Psoas muscle (tissue), 8 donors: ENCODE results near the gene NUCKS1. TPM values are rescaled to one million over a fixed set of nuclear protein-coding genes. Genes with fewer than 3 reads are reported as not detected.

ENCODE experiments used
- ATAC-seq, 4 donors: fragments of 200-7000 bp; cut with Tn5 transposase; one replicate each; pipeline ENCODE4 v1.9.1; 2020; ENCODE audit warnings: moderate library complexity in 3 of 4, mild to moderate bottlenecking in 2 of 4
- DNase-seq, 2 donors: peaks; one replicate each; pipeline ENCODE4 v3.0.0-alpha.2; 2020
- H3K27ac ChIP-seq: fragments of 200-600 bp; one replicate; pipeline ENCODE4 v1.8.0; 2022
- H3K27me3 ChIP-seq, 3 donors: fragments of 200-600 bp in 1 of 3; one replicate each; pipeline versions ENCODE4 v1.6.1 to v1.8.0; 2013 to 2022; ENCODE audit warnings: low read length in 2 of 3, mild to moderate bottlenecking in 2 of 3, moderate library complexity in 1 of 3; ENCODE audit not compliant: insufficient read depth in 3 of 3
- H3K36me3 ChIP-seq, 2 donors: fragments of 200-600 bp in 1 of 2; one replicate each; pipeline versions ENCODE4 v1.6.1 to v1.8.0; 2013 to 2022; ENCODE audit warnings: low read depth in 1 of 2, mild to moderate bottlenecking in 1 of 2, moderate library complexity in 1 of 2; ENCODE audit not compliant: insufficient read depth in 1 of 2
- H3K4me1 ChIP-seq: fragments of 200-600 bp; one replicate; pipeline ENCODE4 v1.8.0; 2022
- H3K4me3 ChIP-seq: fragments of 200-600 bp; one replicate; pipeline ENCODE4 v1.8.0; 2022; ENCODE audit warnings: mild to moderate bottlenecking
- H3K9me3 ChIP-seq: fragments of 200-600 bp; one replicate; pipeline ENCODE4 v1.8.0; 2022
- WGBS, 3 donors: extraction: QIAGEN DNeasy Blood & Tissue Kit; methylation state at CpG; one replicate each; pipeline versions ENCODE4 v1.1.6 to v1.1.7; 2013; 5-methylcytosine and 5-hydroxymethylcytosine counted together
- intact Hi-C, 2 donors: fragments of 100-400 bp; cut with DNase I; formaldehyde crosslinking; loops; one replicate each; pipeline versions ENCODE4 v1.11.0 to v1.14.2; 2022
- polyA plus RNA-seq, 3 donors: library from polyadenylated mRNA; stranded (reverse); fragments of 200-250 nt; gene quantifications; one replicate each; pipeline ENCODE4 v1.2.3, GENCODE V29; 2013
- total RNA-seq, 4 donors: library from RNA; stranded (reverse); fragmentation: NEBNext Ultra II Directional in 2 of 4; extraction: Animal tissue kit (Norgen Biotek cat#: 25700) in 2 of 4; gene quantifications; one replicate each; pipeline versions ENCODE4 v1.2.1 to v1.2.4, GENCODE V29; 2021 to 2023
- TF ChIP-seq, protein P1 (sequence below): fragments of 200-600 bp; IDR thresholded peaks from one replicate; pipeline ENCODE4 v1.8.0; 2022; ENCODE audit warnings: antibody characterized with exemption
- donor health status: healthy with polysubstance abuse.
- donor health status: DM: no; HTN: no; CAD: no; lungs with moderate emphysema.
- donor health status: Bipolar disorder and iron deficiency.
- donor health status: healthy.
- donor health status: DM: yes; HTN: yes; CAD: no.
- donor health status: DM: no; HTN: no; CAD: no.
- donor health status: DM: no; HTN: no; CAD: no.
- donor health status: DM: yes; HTN: yes; CAD: no.

Gene NUCKS1
- total and polyA plus RNA-seq, 7 donors, result 28.3 to 174 (median 140) TPM

DNA sequence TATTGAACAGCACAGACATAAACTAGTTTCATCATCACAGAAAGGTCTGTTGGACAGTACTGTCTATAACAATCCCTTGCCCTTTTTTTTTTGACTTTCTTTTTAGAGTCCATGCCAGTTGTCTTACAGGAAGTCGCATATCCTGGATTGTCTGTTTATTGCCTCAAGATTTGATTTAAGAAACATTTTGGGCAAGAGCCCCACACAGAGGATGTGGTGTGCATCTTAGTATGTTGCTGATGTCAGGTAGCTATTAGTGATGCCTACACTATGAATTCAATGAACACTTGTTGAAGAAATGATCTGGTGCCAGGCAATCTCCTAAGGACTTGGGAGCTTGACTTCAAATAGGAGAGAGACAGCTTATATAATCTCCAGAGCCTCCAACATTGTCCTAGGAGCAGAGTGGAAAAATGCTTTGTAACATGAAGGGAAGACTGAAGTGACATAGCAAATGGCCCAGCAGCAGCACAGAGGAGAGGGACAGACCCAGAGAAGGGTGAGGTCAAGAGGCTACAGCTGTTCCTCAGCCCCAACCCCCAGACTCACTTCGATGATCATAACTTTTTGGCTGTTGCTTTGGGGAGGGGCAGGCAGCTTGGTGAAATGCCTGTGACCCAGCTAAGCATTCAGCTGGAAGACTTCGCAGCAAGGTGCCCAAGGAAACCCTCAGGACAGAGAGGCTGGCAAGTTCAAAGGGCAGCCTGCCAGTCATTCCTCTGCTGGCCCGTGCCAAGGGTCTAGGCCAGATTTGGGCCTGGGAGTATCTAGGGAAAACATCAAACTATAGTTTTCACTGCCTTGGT lies 32.8 kb upstream of the NUCKS1 start:
- no peaks in the 10 kb centered on the region for H3K9me3 ChIP-seq
- peak in 2 of 4 donors; percentile 32 to 33 for ATAC-seq
- no peak overlapping the region for H3K4me3 ChIP-seq
- no peaks in the 10 kb centered on the region for H3K36me3 ChIP-seq
- no peak for DNase-seq
- no peaks in the 10 kb centered on the region for H3K27me3 ChIP-seq
- peaks cover 15% of the 10 kb centered on the region for H3K4me1 ChIP-seq
- H3K27ac ChIP-seq, result peak overlapping the region; percentile 62
- TF ChIP-seq, protein P1, sequence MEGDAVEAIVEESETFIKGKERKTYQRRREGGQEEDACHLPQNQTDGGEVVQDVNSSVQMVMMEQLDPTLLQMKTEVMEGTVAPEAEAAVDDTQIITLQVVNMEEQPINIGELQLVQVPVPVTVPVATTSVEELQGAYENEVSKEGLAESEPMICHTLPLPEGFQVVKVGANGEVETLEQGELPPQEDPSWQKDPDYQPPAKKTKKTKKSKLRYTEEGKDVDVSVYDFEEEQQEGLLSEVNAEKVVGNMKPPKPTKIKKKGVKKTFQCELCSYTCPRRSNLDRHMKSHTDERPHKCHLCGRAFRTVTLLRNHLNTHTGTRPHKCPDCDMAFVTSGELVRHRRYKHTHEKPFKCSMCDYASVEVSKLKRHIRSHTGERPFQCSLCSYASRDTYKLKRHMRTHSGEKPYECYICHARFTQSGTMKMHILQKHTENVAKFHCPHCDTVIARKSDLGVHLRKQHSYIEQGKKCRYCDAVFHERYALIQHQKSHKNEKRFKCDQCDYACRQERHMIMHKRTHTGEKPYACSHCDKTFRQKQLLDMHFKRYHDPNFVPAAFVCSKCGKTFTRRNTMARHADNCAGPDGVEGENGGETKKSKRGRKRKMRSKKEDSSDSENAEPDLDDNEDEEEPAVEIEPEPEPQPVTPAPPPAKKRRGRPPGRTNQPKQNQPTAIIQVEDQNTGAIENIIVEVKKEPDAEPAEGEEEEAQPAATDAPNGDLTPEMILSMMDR, result no peak
- intact Hi-C loops, result no loop called here
- 36 to 50% (median 38%) methylated on average over 4 of the region's 4 CpGs for WGBS, 3 donors

DNA sequence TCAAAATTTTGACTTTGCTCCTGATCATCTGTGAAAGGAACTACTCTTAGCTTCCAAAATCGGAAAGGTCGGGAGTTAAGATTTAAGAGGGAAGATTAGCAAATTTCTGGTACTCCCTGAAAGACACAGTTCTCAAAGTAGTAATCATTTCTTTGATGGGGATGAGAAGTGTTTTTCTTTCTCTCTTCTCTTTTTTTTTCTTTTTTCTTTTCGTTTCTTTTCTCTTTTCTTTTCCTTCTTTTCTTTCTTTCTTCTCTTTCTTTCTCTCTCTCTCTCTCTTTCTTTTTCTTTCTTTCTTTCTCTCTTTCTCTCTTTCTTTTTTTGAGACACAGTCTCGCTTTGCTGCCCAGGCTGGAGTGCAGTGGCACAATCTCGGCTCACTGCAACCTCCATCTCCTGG lies 30.4 kb upstream of the NUCKS1 start:
- H3K27me3 ChIP-seq, result no peaks in the 10 kb centered on the region
- H3K4me1 ChIP-seq, result peaks cover 22% of the 10 kb centered on the region
- intact Hi-C loops, result no loop called here
- no peak for DNase-seq
- H3K4me3 ChIP-seq, result no peak overlapping the region
- ATAC-seq, result no peak
- H3K36me3 ChIP-seq, result no peaks in the 10 kb centered on the region
- TF ChIP-seq, protein P1, result no peak
- no peaks in the 10 kb centered on the region for H3K9me3 ChIP-seq
- H3K27ac ChIP-seq, result no peak overlapping the region
- 86 to 94% (median 94%) methylated on average over 5 of the region's 5 CpGs for WGBS, 3 donors

DNA sequence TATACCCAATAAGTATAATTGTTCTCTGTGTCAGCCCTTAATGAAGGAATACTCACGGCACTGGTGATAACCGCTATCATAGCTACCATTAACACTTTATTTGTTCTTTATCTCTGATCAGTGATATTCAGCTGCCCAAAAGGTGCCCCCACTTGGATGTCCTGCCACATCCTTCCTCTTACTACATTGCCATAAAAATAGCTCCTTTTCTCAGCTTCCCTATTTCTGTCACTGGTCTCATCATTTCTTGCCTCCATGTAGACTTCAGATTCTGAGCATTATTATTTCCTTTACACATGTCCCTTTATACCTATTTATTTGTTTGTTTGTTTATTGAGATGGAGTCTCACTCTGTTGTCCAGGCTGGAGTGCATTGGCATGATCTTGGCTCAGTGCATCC lies 28.0 kb upstream of the NUCKS1 start:
- 88 to 90% (median 89%) methylated on average over 2 of the region's 2 CpGs for WGBS, 3 donors
- no peak overlapping the region for H3K4me3 ChIP-seq
- no peak overlapping the region for H3K27ac ChIP-seq
- ATAC-seq, result peak in 1 of 4 donors; percentile 35
- no peaks in the 10 kb centered on the region for H3K9me3 ChIP-seq
- intact Hi-C loops, result no loop called here
- no peak for DNase-seq
- TF ChIP-seq, protein P1, result no peak
- no peaks in the 10 kb centered on the region for H3K27me3 ChIP-seq
- peaks cover 16% of the 10 kb centered on the region for H3K4me1 ChIP-seq
- no peaks in the 10 kb centered on the region for H3K36me3 ChIP-seq

DNA sequence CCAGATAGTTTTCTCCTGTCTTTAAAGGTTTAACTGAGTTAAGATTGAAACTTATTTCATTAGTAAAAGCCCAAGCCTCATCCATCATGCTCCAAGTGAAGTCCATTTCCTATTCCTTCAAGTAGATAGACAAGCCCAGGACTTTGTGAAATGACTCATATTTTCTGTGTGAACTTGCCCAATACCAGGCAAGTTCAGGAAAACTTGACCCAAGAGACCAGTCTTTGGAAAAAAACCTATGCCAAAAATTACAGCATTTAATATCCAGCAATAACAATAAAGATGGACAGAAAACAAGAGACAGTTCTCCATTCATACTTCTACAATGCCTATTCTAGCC lies 25.7 kb upstream of the NUCKS1 start:
- H3K4me3 ChIP-seq, result peak overlapping the region; percentile 83
- H3K4me1 ChIP-seq, result peaks cover 15% of the 10 kb centered on the region
- no peak for DNase-seq
- TF ChIP-seq, protein P1, result no peak
- intact Hi-C loops, result no loop called here
- peak overlapping the region; percentile 60 for H3K27ac ChIP-seq
- peaks cover 0 to 8% of the 10 kb centered on the region in 2 donors for H3K36me3 ChIP-seq
- peak in 3 of 4 donors; percentile 31 to 54 (median 44) for ATAC-seq
- no peaks in the 10 kb centered on the region for H3K27me3 ChIP-seq
- no peaks in the 10 kb centered on the region for H3K9me3 ChIP-seq
